HG03039 (cell line): ENCODE results near the gene IQGAP2.
"Not testable (repeated sequence)": the region's sequence is repeated elsewhere in the genome, so short reads cannot be mapped to it uniquely, and the experiment has no call there.

Source experiments
- ATAC-seq: cut with Tn5 transposase; IDR thresholded peaks from one replicate; pipeline ENCODE4 v1.9.1; 2021; ENCODE audit warnings: mild to moderate bottlenecking, moderate library complexity; ENCODE audit not compliant: unreplicated experiment

Gene IQGAP2

DNA sequence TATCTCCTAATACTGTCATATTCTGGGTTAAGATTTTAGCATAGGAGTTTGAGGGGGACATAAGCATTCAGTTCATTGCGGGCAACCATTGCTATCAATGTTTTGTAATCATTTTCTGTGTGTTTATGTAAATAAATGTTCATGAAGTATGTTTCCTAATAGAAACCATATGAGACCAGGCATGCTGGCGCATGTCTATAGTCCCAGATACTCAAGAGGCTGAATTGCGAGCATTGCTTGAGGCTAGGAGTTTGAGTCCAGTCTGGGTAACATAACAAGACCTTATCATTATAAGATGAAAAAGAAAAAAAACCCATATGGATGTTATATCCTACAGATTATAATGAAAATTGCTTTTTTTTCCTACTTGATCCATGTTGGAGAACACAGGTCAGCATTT lies 129.0 kb downstream of the IQGAP2 start:
- no peak for ATAC-seq

DNA sequence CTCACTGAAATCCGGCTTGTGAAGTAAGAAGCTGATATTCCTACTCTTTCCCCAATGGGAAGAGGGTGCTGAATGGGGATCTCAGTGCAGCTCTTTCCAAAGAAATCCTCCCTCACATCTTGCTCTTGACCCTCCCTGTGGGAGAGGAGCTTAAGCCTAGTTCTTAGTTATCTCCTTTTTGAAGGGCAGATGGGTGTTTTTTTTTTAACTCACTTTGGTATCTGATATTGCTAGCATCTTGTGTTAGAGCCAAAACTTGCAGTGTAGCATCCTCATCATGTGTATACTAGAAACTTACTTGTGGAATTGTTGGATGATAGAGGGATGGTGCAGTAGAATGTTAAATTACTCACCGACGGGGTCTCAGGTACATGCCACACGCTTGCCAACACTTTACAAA lies 129.9 kb downstream of the IQGAP2 start:
- ATAC-seq, result no peak

DNA sequence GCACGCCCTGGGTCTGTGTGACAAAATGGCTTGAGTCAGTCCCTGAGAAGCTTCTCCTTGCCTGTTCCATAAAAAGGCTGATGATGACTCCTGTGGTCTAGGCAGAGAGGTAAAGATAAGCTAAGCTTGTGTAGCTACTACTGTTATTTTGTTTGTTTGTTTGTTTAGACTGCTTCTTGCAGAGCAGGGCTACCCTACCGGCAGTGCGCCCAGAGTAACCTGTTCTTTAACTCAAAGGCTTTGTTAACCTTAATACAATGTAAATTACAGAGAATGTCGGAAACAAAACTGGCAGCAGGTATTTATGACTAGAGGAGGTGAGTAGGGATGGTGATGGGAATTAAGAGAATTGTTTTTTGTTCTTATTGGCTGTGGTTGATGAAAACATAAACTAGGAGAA lies 132.5 kb downstream of the IQGAP2 start:
- ATAC-seq, result no peak

DNA sequence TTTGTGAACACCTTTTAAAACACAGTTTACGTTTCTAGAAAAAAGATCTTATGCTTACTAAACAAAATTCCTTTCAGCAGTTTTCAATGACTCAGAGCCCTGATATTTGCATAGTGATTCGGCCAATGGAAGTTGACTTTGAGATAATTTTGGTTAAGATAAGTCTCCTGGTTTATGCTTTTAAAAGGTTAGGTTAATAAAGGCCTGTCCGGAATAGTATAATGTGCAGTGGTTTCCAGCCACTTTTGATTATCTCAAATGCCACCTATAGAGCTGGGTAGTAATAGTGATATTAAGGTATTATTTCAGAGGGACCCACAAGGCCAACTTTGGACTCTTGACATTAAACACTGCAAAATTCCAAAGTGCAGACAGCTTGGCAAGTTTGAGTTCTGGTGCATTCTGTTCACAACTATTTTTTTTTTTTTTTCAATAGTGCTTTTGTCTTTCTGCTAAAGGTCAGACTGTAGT lies 134.0 kb downstream of the IQGAP2 start:
- ATAC-seq, result no peak

DNA sequence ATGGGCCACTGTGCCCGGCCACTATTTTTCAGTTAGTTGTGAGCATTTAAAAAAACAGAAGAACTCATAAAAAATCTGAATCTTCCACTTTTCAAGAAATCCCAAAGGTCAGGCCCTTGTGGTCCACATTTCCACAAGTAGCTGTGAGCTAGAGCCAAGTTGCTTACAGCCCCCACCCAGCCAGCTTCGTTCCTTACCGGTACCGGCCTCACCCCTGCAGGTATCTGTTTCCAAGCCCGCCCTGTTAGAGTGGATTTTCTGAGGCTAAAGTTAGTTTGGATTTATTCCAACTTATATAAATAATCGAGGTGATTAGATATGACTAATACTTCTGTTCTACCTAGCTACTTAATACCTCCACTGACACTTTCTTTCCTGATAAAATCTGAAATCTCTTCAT lies 139.2 kb downstream of the IQGAP2 start:
- ATAC-seq, result no peak

DNA sequence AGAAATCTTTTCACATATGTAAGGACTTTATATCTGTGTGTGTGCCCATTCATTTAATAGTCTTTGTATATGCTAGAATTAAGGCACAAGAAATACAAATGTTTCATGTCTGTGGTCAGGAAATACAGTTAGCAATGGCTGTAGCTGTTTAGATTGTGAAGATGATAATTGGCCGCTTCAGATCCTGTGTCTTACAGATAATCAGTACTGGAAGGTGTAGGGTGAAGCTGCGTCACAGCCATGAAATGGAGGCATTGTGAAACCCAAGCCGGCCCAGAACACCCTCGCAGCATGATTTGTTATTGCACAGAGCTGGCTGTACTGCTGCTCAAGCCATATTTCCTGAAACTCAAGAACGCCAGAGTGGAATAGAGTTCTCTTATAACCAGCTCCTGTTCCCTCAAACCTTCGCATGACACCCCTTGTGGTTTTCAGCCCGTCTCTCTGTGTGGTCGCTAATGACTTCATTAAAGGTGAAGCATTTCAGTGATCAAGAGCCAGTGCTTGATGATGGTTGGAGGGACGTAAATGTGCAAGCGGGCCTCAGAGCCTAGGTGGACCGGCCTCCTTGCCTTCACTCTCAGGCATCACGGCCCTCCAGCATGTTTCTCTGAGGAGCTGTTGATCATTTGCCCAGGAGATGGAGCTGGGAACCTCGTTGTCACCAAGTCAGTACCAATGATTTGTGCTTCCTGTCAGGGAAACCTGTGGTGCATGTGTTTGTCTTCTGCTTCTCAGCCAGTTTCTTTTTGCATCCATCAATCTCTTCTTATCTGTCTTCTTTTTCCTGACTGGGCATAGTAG lies 140.0 kb downstream of the IQGAP2 start:
- ATAC-seq, result no peak

DNA sequence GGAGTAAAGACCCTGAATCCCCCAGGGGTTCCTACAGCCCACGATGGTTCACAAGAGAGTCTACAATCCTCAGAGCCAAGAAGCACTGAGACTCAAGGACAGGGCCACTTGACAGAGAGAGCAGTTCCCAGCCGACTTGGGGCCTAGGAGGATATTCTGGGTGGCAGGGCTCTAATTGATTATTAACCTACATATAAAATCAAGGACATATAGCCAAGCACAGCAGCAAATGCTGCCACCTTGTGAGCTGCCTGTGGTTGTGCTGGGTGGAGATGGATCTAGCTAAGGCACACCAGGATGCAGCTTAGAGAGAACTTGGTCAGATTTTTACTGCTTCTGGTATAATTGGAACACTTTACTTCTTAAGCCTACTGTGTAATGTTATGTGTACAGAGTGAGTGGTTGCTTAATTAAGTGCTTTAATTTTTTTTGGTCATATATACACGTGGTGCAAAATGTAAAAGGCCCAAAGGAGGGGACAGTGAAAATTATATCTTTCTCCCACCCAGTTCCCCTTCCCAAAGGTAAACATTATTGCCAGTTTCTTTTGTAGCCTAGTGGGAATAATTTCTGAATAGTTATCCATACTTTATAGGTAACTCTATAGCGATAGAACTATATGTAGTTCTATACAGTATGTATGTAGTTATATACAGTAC lies 141.3 kb downstream of the IQGAP2 start:
- ATAC-seq, result no peak

DNA sequence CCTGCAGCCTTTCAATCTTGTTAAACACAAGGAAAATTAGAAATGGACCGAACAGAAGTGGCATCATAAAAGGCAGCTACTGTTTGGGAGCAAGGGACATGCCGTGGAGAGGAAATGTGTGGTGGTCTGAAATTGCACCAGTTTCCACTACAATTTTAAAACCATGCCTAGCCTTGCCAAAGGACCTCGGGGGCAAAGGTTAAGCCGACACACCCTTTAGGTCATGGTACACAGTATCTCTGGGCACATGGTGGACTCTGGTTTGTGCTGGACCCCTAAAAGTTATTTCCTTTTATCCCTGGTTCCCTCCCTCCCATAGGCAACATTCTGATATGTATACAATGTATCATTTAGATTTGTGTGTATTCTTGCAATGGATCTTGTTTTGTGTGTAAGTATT lies 142.1 kb downstream of the IQGAP2 start:
- ATAC-seq, result no peak

DNA sequence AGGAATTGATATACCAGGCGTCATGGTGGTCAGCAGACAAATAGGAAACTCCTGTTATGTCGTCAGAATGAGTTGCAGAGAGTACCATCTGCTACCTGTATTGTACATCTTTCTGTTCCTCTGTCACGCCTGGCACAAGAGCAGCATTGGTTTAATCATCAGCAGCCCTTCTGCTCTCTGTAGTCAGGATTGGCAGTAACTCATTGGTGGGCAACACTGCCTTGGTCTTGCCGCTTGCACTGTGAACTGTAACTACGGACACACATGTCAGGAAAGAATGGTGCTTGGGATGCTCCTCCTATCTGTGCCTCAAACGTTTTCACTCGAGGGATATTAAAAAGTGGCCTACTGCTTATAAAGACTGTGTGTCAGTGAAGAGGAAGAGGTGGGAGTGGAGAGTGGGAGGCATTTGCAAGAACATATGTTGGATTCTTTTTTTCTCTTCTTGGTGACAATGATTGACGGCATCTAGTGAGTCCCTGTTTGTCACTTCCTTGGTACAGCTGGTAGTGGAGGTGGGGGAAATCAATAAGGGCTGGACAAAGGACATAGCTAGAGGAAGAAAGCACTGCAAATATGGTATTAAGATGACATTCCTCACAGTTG lies 143.5 kb downstream of the IQGAP2 start:
- no peak for ATAC-seq

DNA sequence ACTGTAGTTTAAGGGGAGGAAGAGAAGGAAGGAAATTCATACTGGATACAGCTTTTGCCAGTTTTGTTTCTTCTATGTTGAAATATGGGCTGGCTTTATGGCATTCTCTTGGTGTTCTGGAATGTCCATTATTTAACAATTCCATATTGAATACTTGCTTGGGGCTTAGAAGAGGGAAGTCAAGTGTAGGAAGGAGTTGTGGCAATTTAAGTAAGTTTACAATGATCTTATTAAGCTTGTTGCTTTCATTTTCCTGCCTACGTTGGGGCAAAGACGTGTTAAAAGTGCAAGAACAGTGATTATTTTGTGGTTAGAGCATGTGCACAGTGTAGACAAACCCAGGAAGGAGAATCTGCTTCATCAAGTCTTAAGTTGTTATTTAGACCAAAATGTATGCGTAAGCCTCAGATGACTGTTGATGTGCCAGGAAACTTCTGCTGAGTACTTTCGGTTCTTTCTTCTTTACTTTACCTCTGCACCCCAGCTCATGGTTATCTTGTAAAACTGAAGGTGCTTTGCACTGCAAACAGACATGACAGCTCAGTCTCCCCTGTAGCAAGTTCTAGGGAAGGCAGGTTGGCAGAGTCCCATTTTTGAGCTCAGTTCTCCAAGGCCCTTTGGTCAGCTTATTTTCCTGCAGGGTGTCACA lies 144.3 kb downstream of the IQGAP2 start:
- ATAC-seq, result peak; percentile 59

DNA sequence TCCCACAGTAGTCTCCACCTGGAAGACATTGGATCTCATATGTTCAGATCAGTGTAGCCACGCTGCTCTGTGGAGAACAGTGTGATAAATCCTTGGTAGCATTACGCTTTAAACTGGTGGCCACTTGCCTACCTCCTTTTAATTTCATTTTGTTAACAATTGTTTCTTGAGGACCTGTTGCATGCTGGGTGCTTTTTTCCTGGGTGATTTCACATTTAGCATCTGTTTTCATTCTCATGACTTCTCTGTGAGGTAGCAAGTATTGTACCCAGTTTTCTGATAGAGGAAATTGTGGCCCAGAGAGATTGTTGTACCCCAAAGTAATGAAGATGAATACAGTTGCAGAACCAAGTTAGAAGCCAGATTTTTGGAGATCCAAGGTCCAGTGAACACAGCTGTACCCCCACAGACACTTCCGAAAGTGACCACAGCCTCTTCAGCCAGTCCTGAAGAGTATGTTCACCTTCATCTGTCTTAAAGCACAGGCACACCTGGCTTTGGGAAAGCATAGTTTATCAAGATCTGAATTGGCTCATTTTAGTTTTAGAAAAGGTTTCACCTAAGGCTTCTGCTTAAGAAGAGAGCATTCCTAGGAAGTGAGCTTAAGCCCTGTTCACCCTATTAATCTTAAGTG lies 144.9 kb downstream of the IQGAP2 start:
- ATAC-seq, result peak; percentile 9

DNA sequence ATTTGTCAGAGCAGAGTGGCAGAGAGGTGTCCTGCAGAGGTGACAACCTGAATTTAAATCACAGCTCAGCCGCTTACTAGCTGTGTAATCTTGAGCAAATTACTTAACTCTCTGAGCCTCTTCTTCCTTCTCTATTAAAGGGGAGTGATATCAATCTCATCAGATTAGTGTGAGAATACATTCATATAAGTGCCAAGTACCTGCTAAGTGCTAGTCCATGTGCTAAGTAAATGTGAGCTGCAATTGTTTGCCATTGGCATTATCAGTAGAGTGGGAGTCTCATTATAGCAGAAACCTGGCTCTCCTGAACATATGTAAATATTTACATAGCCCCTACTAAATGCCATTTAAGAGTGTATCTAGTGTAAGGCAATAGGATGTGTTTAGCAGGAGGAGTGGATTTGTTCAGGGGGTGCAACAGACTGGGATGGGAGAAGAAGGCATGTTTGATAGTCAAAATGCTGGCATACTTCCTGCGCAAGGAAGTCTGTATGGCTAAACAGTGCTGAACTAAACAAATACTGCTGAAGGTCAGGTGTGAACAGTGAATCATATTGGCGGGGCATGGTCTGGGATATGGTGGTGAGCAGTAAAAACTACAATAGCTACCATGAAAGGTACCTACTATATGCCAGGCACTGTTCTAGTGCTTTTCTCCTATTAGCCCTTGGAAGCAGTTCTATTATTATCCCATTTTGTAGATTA lies 145.6 kb downstream of the IQGAP2 start:
- ATAC-seq, result no peak

DNA sequence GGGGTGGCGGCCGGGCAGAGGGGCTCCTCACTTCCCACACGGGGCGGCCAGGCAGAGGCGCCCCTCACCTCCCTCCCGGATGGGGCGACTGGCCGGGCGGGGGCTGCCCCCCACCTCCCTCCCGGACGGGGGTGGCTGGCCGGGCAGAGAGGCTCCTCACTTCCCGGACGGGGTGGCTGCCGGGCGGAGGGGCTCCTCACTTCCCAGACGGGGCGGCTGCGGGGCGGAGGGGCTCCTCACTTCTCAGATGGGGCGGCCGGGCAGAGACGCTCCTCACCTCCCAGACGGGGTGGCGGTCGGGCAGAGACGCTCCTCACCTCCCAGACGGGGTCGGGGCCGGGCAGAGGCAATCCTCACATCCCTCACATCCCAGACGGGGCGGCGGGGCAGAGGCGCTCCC lies 147.8 kb downstream of the IQGAP2 start:
- ATAC-seq, result not testable (repeated sequence)

DNA sequence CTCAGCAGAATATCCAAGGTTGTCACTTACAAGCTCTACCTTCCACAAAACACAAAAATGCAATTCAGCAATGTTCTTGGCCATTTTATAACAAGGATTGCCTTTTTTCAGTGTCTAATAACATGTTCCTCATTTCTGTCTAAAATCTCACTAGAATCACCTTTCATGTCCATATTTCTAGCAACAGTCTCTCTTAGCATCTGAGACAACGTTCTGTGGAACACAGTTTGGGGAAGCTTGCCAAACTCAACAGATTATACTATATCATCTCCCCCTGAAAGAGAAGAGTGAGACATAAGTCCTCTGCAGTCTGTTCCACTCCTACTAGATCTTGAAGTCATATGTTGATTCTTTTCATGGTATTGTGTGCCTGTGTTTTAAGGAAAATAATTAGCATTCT lies 149.5 kb downstream of the IQGAP2 start:
- ATAC-seq, result no peak

DNA sequence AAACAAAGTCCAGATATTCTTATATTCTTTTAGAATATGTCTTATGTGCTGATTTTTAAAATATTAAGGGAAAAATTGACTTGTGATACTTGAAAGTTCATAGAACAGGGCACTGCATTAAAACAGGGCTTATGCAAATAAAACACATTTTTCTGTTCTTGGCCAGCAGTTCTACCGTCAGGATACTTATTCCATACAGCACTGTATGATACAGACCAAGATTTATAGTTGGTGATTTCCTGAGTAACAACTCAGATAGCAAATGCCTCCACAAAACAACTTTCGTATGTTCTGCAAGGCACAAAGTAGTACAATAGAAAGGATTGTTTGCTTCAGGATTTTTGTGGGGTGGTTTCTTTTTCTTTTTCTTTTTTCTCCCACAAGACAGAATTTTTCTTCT lies 150.2 kb downstream of the IQGAP2 start:
- ATAC-seq, result no peak

DNA sequence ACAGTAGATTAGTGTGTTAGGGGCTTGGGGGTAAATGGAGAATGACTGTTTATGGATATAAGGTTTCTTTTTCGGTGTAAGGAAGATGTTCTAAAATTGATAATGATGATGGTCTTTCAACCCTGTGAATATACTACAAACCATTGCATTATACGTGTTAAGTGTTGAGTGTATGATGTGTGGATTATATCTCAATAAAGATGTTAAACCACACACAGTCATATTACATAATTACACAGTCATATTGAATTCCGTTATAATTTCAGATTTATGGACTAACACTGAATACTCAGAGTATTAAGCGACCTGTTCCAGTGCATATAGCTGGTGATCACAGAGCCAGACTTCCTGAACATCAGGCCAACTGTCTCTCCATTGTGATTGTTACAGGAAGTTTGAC lies 152.0 kb downstream of the IQGAP2 start:
- no peak for ATAC-seq

DNA sequence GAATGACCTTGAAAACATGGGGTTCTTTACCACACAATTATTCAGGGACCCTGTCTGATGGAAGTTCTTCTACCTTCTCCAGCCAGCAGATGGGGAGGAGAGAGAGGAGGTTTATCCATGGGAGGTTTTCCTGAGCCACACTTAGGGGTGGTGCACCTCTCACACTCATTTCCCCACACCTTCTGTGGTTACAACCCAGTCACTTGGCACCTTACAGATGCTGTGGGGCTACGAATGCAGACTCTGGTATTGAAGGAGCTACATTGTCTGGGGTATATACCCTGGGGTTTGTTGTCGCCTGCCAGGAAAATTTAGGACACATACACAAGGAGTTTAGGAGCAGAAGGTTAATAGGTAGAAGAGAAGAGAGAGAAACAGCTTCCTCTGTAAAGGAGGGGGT lies 152.6 kb downstream of the IQGAP2 start:
- ATAC-seq, result no peak

DNA sequence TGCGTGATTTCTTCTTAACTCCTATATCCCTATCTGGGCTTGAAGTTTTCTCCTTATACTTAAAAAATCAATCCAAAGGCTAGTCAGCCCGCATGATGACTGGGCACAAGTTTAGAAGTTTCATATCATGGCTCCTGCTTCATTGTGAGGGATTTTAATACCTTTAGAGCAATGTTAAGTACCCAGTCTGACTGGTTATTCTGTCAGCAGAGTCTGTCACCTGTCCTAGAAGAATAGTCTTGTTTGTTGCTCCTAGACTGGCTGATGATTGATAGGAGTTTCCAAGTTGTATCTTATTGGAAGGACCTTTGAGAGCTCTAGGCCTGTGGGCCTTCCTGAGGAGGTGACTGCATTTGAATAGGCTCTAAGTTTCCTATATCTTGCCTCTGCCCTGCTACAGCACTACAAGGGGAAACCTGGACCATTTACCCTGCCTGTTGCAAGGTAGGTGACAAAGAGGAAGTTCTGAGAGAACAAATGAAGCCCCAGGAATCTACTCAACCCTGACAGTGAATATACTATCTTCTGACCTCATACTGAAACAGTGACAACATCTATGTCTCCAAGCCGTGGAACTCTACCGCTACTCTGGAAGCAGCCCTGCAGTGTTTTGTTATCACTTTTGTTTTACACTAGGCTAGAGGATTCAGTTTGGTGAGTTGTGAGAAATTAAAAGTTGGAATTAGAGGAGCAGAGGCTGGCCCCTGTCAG lies 153.6 kb downstream of the IQGAP2 start:
- peak; percentile 92 for ATAC-seq

DNA sequence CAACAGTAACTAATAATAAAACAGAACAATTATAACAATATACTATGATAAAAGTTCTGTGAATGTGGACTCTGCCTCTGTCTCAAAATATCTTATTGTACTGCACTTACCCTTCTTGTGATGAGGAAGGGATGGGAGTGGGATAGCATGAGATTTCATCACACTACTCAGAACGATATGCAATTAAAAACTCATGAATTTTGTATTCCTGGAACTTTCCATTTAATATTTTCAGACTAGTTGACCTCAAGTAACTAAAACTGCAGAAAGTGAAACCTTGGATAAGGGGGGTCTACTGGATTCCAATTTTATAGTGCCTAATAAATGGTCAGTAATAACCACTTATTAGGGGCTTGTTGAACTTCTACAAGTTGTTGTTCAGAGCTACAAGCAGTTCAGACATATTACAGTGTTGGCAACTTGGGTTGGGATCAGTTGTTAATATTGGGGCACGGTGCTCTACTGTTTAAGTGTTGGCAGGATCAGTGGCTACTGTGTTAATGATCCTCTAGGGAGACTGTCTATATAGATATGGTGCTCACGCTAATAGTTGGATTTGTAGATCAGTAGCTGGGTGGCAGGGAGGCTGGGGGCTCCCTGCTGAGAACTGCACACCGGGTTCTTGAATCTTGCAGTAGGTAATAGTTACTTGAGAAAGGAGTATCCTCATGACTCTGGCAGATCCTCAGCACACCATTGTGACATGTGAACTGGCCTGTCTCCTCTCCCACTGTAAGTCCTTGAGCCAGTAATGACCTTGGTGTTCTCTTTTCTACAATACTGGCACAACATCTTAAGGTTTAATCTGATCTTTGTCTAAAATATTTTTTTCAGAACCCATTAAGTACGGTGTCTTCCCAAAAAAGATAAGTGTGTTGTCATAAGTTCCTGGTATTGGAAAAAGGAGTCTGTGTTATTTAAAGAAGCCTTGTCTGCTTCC lies 158.1 kb downstream of the IQGAP2 start:
- ATAC-seq, result no peak
